SU-DHL-6 (cell line): ENCODE results near the gene ENOX2.

Experiments used
- EZH2phosphoT487 ChIP-seq: fragments of 200-600 bp; sonication (generic), shearing (Covaris generic); conservative IDR thresholded peaks from 2 replicates; pipeline ENCODE4 v1.6.1; 2018; ENCODE audit warnings: mild to moderate bottlenecking, antibody characterized with exemption, low read length, moderate library complexity, mixed read lengths
- TF ChIP-seq, protein P1 (sequence below): fragments of 200-600 bp; sonication (generic); IDR thresholded peaks from one replicate; pipeline ENCODE4 v1.5.1; 2017; ENCODE audit warnings: antibody characterized with exemption, mild to moderate bottlenecking, low read length, moderate library complexity; ENCODE audit not compliant: insufficient read depth, poor library complexity, severe bottlenecking

DNA sequence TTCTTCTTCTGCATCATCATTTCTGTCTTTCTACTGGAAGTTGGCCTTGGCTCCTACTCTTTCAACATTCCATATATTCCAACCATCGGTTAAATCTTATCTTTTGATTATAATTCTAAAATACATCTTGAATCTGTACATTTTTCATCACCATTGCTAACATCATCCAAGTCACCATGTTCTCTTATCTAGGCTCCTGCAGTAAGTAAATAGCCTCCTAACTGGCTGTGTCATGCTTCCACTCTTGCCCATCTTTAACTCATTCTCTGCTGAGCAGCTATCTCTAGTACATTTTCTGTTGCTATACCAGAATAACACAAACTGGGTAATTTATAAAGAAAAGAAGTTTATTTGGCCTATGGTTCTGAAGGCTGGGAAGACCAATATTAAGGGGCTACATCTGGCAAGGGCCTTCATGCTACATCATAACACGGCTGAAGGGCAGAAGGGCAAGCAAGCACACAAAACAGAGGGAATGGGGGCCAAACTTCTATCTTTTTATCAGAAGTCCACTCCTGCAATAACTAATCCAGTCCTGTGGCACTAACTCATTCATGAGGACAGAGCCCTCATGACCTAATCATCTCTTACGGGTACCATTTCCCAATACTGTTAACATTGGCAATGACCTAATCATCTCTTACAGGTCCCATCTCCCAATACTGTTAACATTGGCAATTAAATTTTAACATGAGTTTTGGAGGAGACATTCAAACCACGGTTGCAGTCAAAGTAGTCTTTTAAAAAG, 72.2 kb downstream of the ENOX2 start:
- TF ChIP-seq, protein P1, sequence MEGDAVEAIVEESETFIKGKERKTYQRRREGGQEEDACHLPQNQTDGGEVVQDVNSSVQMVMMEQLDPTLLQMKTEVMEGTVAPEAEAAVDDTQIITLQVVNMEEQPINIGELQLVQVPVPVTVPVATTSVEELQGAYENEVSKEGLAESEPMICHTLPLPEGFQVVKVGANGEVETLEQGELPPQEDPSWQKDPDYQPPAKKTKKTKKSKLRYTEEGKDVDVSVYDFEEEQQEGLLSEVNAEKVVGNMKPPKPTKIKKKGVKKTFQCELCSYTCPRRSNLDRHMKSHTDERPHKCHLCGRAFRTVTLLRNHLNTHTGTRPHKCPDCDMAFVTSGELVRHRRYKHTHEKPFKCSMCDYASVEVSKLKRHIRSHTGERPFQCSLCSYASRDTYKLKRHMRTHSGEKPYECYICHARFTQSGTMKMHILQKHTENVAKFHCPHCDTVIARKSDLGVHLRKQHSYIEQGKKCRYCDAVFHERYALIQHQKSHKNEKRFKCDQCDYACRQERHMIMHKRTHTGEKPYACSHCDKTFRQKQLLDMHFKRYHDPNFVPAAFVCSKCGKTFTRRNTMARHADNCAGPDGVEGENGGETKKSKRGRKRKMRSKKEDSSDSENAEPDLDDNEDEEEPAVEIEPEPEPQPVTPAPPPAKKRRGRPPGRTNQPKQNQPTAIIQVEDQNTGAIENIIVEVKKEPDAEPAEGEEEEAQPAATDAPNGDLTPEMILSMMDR: no peak
- no peak for TF ChIP-seq EZH2phosphoT487
